H7 (cell line): ENCODE measurements around the gene CCDC71L. TPM values are rescaled to one million over a fixed set of nuclear protein-coding genes. Genes with fewer than 3 reads are reported as not detected.

Experiments
- DNase-seq: peaks from one replicate; pipeline ENCODE4 v3.0.0; 2012
- H3K27me3 ChIP-seq: 2 replicates; pipeline ENCODE4 v1.6.0; 2011; ENCODE audit warnings: mild to moderate bottlenecking, low read length; ENCODE audit not compliant: control insufficient read depth, insufficient read depth
- H3K36me3 ChIP-seq: replicated peaks from 2 replicates; pipeline ENCODE4 v1.5.1; 2011; ENCODE audit warnings: low read length; ENCODE audit not compliant: control insufficient read depth, insufficient read depth
- H3K4me3 ChIP-seq: 2 replicates; pipeline ENCODE4 v1.5.1; 2011; ENCODE audit warnings: low read depth, mild to moderate bottlenecking, control low read depth, low read length, moderate library complexity; ENCODE audit not compliant: insufficient read depth
- total RNA-seq: library from RNA; depleted of rRNA; stranded (reverse); fragments of >200 nt; shearing (Covaris generic); gene quantifications from 2 replicates; pipeline ENCODE4 v1.2.3, GENCODE V29; 2014

The CCDC71L gene
- total RNA-seq, 1 experiment from 2014 or later, result 34.8 TPM

GRCh38 chr7:106671160-106671559 is 10.2 kb upstream of the CCDC71L start:
- Histone ChIP-seq H3K4me3 (no peak overlapping the region), H3K27me3 (no peaks in the 10 kb centered on the region), H3K36me3 (no peaks in the 10 kb centered on the region)
- DNase-seq, result no peak

DNA sequence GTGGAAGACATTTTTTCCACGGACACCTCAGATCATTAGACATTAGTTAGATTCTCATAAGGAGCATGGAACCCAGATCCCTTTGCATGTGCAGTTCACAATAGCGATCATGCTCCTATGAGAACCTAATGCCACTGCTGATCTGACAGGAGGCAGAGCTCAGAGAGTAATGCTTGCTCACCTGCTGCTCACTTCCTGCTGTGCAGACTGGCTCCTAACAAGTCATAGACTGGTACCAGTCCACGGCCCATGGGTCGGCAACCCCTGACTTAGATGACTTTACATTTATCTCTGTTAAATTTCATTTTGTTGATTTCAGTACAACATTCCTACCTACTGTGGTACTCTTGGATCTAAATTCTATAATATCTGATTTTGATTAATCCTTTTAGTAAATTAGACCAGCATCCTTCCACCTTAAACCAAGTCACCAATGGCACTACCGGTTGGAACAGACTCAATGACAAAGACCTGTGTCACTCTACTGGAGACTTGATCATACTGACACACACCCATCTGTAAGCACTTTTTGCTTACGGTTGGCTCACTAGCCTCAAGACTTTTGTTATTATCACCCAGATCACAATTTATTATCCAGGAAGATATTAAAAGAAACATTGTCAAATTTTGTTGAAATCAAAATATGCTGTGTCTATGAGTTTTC is 8.0 kb upstream of the CCDC71L start:
- no peak for DNase-seq
- no peaks in the 10 kb centered on the region for H3K27me3 ChIP-seq
- H3K4me3 ChIP-seq, result no peak overlapping the region
- H3K36me3 ChIP-seq, result no peaks in the 10 kb centered on the region

GRCh38 chr7:106666353-106666752 is 5.4 kb upstream of the CCDC71L start:
- Histone ChIP-seq H3K36me3 (no peaks in the 10 kb centered on the region), H3K4me3 (no peak overlapping the region), H3K27me3 (no peaks in the 10 kb centered on the region)
- DNase-seq, result no peak

DNA sequence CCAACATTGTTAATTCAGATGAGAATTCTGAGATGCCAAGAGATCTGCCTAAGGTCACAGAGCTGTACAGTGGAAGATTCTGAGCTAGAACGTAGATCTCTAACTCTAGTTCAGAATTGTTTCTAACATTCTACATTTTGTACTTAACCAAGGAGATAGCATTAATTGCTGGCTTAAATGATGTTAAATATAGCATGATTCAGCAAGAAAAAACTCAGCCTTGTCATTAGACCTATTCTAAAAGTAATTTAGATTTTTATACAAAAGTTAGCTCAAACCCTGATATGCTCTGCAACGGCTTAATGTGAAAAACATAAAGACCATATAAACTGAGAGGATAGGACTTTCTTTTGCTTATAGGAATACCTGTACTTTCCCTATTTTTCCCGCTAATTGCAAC is 3.4 kb upstream of the CCDC71L start:
- no peak for DNase-seq
- no peak overlapping the region for H3K4me3 ChIP-seq
- H3K36me3 ChIP-seq, result no peaks in the 10 kb centered on the region
- no peaks in the 10 kb centered on the region for H3K27me3 ChIP-seq

DNA sequence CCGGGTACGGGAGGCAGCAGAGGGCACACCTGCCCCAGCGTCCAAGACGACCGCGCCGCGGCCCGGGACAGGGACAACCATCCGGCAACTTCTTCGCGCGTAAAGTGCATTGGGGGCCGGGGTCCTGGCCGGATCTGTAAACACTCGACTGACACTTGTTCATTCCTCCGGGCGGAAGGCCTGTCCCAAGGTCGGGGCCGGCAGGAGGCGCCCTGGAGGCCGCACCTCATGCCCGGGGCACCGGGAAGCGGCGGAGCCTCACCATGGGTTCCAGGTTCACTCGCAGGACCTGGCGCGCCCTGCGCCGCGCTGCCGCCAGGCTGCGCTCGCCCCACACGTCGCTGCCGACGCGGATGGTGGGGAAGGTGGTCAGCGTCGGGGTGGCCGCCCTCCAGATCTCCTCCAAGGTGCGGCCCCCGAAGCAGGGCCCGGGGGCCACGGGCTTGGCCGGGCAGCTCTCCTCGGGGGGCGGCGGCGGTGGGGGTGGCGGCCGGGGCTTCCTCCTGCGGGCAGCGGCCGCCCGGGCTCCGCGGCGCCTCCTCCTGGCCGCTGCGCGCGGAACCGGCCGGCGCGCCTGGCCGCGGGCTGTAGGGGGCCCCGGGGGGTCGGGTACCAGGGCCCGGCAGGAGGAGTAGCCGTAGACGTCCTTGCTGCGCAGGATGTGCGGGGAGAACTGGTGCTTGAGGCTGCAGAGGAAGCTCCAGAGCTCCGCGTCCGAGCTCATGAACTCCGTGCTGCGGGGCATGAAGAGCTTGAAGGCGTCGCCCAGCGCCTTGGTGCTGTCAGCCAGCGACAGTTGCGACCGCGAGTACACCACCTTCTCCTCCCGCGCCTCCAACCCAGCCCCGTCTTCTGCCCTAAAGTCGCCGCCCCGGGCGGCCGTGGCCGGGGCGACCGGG is 746 bp downstream of the CCDC71L start:
- peak; percentile 91 for DNase-seq
- no peaks in the 10 kb centered on the region for H3K36me3 ChIP-seq
- peak overlapping the region; percentile 97 for H3K4me3 ChIP-seq
- no peaks in the 10 kb centered on the region for H3K27me3 ChIP-seq

- no peak for DNase-seq
- peak overlapping the region; percentile 97 for H3K4me3 ChIP-seq
- H3K36me3 ChIP-seq, result no peaks in the 10 kb centered on the region
- H3K27me3 ChIP-seq, result no peaks in the 10 kb centered on the region
Measured at GRCh38 chr7:106659166-106659962, 1.6 kb downstream of the CCDC71L start.

DNA sequence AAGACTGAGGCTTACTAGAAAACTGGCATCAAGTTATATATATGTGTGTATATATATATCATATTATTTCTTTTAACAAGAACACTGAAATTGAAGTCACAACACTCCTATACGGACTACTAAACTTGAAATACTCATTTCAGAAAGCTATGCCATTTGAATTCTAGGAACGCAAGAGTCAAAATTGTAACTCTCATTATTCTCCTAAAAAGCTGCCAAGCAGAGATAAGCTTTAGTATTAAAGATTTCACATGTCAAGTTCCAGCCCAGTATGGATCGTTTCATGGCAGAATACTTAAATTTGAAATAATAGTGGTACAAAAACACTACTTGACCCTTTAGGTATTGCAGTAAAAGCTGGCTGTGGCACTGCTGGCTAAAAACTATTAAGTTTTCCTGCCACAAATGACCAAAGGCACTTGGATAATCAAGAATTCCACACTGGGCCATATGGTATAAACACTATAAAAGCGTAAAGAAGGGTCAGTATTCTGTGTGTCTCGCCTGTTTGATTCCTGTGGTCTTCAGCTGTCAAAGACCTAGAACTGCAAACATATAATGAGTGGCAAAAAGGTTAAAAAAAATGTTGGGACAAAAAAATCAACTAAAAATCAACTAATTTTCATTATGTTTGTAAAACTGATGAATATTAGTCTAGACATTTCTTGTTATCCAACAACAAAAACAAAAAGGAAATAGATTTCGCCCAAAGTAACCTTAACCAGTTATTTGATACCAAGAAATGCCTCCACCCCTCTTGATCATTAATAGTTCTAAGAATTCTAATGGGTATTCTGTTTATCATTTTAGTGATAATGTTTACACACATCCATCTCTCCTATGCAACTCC is 2.4 kb downstream of the CCDC71L start:
- DNase-seq, result no peak
- Histone ChIP-seq H3K36me3 (no peaks in the 10 kb centered on the region), H3K4me3 (no peak overlapping the region), H3K27me3 (no peaks in the 10 kb centered on the region)

DNA sequence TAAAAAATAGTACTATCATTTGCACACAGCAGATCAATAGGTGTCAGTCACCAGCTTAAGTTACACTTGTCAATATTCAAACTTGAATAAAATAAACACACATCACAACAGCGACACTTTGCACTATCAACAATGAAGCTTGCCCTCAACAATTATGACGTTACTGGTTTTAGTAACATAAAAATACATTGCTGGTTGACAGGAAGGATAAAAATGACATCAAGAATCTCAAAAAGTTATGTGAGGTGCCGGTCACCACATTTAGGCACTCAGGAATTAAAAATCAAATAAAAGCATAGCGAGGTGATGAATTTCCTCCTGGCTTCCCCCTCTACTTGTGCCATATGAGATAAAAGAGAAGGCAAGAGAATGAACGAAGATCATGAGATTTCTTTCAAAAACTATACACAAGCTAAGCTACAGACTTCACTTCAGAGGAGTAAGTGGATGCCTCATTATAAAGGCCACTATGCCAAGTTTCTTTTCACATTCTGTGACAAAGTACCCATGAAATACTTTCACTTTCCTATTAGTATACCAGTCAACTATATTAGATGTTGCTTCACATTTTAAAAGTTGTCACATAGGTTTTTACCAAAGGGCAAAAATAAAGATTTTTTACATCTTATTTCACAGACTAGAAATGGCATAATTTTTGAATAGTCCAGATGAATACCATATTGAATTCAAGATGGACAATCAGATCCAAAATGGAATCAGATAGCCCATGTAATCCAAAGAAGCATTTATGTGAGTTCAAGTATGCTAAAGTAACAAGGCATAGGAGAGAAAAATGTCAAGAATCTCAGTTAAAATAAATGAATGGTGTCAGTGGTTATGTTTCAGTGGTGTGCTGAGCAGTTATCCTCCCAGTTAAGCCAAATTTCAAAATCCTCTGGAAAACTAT is 3.6 kb downstream of the CCDC71L start:
- Histone ChIP-seq H3K36me3 (no peaks in the 10 kb centered on the region), H3K27me3 (no peaks in the 10 kb centered on the region), H3K4me3 (no peak overlapping the region)
- DNase-seq, result no peak

DNA sequence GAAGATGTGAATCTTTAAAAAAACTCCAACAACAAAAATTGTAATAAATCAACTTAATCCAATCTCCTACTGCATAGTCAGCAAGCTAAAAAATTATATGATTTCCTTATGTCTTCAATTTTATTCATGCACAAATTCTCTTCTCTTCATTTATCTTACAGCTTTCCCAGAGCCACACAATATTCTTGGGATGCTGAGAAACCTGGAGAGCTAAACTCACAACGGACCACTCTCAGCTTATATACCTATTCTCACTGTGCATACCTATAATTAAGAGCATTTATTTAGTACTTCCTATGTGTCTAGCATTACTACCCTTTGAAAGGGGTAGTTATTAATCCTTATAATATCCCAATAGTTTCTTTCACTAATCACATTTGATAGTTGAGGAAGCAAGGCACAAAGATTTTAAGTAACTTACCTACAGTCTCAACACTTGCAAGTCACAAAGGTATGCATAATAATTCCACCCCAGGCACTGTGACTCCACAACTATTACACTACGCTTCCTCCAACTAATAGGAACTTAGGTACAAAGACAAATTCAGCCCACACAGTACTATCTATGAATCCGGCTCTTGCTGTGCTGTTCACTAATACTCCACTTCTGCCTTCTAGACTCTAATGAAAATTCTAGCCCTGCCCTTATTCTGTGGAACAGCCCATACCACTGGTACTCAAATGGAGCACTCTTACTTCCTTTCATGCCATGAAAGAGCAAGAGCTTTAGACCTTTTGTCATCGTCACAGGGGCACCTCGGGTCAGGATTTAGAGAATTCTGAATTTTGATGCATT is 5.1 kb downstream of the CCDC71L start:
- Histone ChIP-seq H3K27me3 (no peaks in the 10 kb centered on the region), H3K36me3 (no peaks in the 10 kb centered on the region), H3K4me3 (no peak overlapping the region)
- no peak for DNase-seq

- Histone ChIP-seq H3K36me3 (no peaks in the 10 kb centered on the region), H3K27me3 (no peaks in the 10 kb centered on the region), H3K4me3 (no peak overlapping the region)
- no peak for DNase-seq
Measured at GRCh38 chr7:106653488-106653887, 7.5 kb downstream of the CCDC71L start.

- Histone ChIP-seq H3K36me3 (no peaks in the 10 kb centered on the region), H3K4me3 (no peak overlapping the region), H3K27me3 (no peaks in the 10 kb centered on the region)
- DNase-seq, result no peak
Measured at GRCh38 chr7:106652909-106653308, 8.0 kb downstream of the CCDC71L start.

GRCh38 chr7:106652092-106652491 is 8.9 kb downstream of the CCDC71L start:
- H3K36me3 ChIP-seq, result no peaks in the 10 kb centered on the region
- H3K27me3 ChIP-seq, result no peaks in the 10 kb centered on the region
- no peak overlapping the region for H3K4me3 ChIP-seq
- no peak for DNase-seq

DNA sequence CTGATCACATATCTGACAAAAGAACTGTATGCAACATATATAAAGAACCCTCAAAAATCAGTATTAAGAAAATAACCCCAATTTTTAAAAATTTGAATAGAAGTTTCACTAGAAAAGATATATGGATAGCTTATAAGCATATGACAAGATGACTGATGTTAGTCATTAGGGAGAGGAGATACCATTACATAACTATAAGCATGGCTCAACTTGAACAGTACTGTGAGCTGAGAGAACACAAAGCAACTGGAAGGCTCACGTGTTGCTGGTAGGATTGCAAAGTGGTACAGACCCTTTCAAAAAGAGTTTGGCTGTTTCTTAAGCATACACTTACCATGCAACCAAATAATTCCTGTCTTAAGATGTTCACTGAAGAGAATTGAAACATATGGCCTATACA is 14.7 kb downstream of the CCDC71L start:
- Histone ChIP-seq H3K4me3 (no peak overlapping the region), H3K36me3 (no peaks in the 10 kb centered on the region), H3K27me3 (no peaks in the 10 kb centered on the region)
- no peak for DNase-seq
